ENCODE measurements around the gene PPP6R2. TPM values are rescaled to one million over a fixed set of nuclear protein-coding genes. Genes with fewer than 3 reads are reported as not detected.

The PPP6R2 gene
- total and polyA plus RNA-seq, 9 of the 15 experiments (the other 6 are each of a cell fraction or from before 2014, with no cell fraction given) = 0.32 to 39.8 (median 21.4) TPM

DNA sequence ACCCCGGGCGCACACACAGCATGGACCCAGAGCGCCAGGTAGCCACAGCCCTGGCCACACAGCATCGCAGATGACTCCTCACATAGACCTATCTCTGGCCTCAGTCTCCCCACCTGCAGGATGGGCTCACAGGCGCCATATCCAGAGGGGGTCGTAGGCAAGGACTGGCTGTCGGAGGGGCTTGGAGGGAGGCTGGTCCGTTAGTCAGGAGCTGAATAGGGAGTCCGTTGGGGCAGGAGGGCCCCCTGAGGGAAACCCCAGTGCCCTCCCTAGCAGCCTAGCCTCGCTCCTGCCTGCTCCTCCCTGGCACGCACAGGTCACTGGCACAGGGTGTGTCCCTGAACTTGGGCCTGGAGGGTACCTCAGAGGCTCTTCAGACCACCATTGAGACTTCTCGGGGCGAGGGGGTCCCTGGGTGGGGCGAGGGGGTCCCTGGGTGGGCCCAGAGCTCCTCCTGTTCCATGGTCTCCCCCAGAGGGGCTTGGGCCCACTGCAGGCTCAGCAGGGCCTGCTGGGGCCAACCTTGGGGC lies 37.7 kb upstream of the PPP6R2 start:
- intact Hi-C loops (cut with micrococcal nuclease) = no loop called here
- no TSS peak for BruUV-seq (replicated peaks)
- Histone ChIP-seq H3K4me1 (replicated peaks in 1 of 2; ENCODE audit: control insufficient read depth in 2 of 2, insufficient read depth in 2 of 2, low read length in 2 of 2) (peaks cover 34 to 94% of the 10 kb centered on the region in 2 experiments), H3K27me3 (ENCODE audit: control insufficient read depth in 2 of 2, insufficient read depth in 2 of 2, low read length in 2 of 2) (no peaks in the 10 kb centered on the region), H3K4me2 (ENCODE audit: insufficient read depth, low read length) (no peak overlapping the region), H2AFZ (ENCODE audit: low read depth, low read length) (no peak overlapping the region), H3K9ac (ENCODE audit: insufficient read depth in 1 of 2, low read depth in 2 of 2, low read length in 2 of 2) (peak overlapping the region in 1 of 2 experiments; percentile 91; a peak in 2 of 4 replicates), H3K27ac (ENCODE audit: extremely low read depth, low read depth, low read length) (peak overlapping the region; percentile 62; the same call in 2 of the 3 replicates), H3K9me3 (replicated peaks; ENCODE audit: control insufficient read depth, insufficient read depth, low read depth, low read length) (no peaks in the 10 kb centered on the region), H3K79me2 (ENCODE audit: control insufficient read depth, insufficient read depth, low read length) (peaks cover 52% of the 10 kb centered on the region), H4K20me1 (replicated peaks; ENCODE audit: control insufficient read depth, insufficient read depth, low read length) (no peaks in the 10 kb centered on the region), H3K4me3 (peak overlapping the region; percentile 59; the same call in 1 of the 2 replicates), H3K9me1 (ENCODE audit: control insufficient read depth, insufficient read depth, low read length) (no peaks in the 10 kb centered on the region), H3K36me3 (ENCODE audit: control insufficient read depth, insufficient read depth, low read length) (no peaks in the 10 kb centered on the region)
- no peak for ATAC-seq
- DNase-seq (ENCODE audit: extremely low read depth in 1 of 4, low spot score in 3 of 4) = no peak
- TF ChIP-seq BCOR (IDR thresholded peaks at IDR 0.05) (peak; percentile 70), KDM1A (IDR thresholded peaks at IDR 0.05) (peak in 1 of 2 experiments; percentile 42; a peak in 2 of 4 replicates), GABPB2 (CRISPR knock-in tag; conservative IDR thresholded peaks at IDR 0.05) (no peak), MEF2A (IDR thresholded peaks at IDR 0.05; ENCODE audit: control insufficient read depth, low read depth, low read length) (no peak), DACH1 (IDR thresholded peaks at IDR 0.05; ENCODE audit: partially characterized antibody) (no peak), TAF9B (IDR thresholded peaks at IDR 0.05; ENCODE audit: partially characterized antibody) (no peak)
- TF ChIP-seq, protein P1, sequence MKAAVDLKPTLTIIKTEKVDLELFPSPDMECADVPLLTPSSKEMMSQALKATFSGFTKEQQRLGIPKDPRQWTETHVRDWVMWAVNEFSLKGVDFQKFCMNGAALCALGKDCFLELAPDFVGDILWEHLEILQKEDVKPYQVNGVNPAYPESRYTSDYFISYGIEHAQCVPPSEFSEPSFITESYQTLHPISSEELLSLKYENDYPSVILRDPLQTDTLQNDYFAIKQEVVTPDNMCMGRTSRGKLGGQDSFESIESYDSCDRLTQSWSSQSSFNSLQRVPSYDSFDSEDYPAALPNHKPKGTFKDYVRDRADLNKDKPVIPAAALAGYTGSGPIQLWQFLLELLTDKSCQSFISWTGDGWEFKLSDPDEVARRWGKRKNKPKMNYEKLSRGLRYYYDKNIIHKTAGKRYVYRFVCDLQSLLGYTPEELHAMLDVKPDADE (conservative IDR thresholded peaks at IDR 0.05; ENCODE audit: control insufficient read depth, low read depth, low read length) = no peak
- TF ChIP-seq, protein P2, sequence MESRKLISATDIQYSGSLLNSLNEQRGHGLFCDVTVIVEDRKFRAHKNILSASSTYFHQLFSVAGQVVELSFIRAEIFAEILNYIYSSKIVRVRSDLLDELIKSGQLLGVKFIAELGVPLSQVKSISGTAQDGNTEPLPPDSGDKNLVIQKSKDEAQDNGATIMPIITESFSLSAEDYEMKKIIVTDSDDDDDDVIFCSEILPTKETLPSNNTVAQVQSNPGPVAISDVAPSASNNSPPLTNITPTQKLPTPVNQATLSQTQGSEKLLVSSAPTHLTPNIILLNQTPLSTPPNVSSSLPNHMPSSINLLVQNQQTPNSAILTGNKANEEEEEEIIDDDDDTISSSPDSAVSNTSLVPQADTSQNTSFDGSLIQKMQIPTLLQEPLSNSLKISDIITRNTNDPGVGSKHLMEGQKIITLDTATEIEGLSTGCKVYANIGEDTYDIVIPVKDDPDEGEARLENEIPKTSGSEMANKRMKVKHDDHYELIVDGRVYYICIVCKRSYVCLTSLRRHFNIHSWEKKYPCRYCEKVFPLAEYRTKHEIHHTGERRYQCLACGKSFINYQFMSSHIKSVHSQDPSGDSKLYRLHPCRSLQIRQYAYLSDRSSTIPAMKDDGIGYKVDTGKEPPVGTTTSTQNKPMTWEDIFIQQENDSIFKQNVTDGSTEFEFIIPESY (CRISPR knock-in tag; IDR thresholded peaks at IDR 0.05) = peak; percentile 69
- ChIA-PET CTCF (ENCODE audit: low intra/inter-chr PET ratio) (no interaction called here), POLR2A (interaction anchor here (2.5 kb wide), 1 partner anchor 12 kb away, joined by 11 read pairs; no protein-coding TSS in a partner anchor)
- FAIRE-seq = no peak
- WGBS (ENCODE audit: insufficient coverage, low coverage, missing lambda C conversion rate) = 71% methylated on average over 5 of the region's 14 CpGs
- in situ Hi-C loops (cut with MboI) = no loop called here
